T follicular helper cell (primary cell): Measurements from ENCODE around the gene TMED6.
"Not testable (repeated sequence)": the region's sequence is repeated elsewhere in the genome, so short reads cannot be mapped to it uniquely, and the experiment has no call there.

Experiments
- DNase-seq: peaks from one replicate; pipeline ENCODE4 v3.0.0-alpha.2; 2020; ENCODE audit warnings: low read depth

TMED6 gene

DNA sequence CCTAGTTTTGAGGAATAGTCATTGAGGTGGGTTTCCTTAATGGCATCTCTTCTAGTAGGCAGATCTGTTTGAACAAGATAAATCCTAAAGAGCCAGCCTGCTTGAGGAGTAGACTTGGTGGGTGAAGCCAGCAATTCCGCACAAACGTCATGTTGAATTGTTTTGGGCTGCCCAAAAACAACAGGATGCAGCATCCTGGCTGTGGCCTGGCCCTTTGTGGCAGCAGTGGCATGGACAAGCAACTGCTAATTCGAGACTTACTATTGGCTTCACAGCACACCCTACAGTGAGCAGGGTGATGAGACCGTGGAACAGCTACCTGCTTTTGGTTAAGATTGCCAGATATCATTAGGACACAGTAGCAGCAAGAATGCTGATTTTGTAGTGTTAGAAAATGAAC is 49.7 kb downstream of the TMED6 start:
- no peak for DNase-seq

GRCh38 chr16:69301187-69301586 is 50.4 kb downstream of the TMED6 start:
- DNase-seq, result no peak

DNA sequence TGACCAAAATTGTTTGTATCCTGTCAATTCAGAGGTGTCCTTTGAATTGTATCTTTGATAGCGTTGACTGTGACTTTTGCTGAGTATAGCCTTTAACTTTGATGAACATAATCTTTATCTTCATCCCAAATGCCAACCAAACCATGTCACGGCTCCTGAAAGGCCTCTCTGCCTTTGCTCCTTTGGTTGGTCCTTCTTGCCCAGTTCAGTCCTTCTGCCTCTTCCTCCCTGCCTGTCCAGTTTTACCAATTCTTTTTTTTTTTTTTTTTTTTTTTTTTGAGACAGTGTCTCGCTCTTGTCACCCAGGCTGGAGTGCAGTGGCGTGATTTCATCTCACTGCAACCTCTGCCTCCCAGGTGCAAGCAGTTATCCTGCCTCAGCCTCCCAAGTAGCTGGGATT is 53.3 kb downstream of the TMED6 start:
- no peak for DNase-seq

GRCh38 chr16:69296771-69297170 is 54.8 kb downstream of the TMED6 start:
- DNase-seq, result not testable (repeated sequence)

DNA sequence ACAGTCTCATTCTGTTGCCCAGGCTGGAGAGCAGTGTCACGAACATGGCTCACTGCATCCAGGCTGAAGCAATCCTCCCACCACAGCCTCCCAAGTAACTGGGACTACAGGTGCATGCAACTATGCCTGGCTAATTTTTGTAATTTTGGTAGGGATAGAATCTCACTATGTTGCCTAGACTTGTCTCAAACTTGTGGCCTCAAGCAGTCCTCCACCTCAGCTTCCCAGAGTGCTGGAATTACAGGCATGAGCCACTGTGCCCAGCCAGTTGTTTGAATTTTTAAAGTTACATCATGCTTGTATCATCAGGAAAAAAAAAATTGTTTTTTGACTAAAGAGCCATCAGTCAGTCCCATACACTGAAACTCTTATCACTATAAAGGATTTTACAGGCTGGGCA is 57.5 kb downstream of the TMED6 start:
- no peak for DNase-seq

DNA sequence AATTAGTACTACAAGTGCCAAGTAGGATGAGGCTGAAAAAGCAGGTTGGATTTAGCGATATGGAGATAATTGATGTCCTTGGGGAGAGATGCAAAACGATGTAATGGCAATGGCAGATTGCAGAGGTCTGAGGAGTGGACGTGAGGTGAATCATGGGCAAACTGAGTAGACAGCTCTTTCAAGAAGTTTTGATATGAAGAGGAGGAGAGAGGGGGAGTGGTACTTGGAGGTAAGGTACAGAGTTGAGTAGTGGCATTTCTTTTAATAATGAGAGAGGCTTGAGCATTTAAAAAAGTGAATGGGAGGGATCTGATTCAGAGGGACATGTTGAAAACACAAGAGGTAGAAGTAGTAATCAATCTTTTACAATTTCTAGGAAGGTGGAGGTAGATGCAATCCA is 58.2 kb downstream of the TMED6 start:
- DNase-seq, result no peak
